T1000 (cell line): Measurements from ENCODE around the gene CLDND2.

Source experiments
- DNase-seq: peaks from one replicate; lab custom pipeline; 2025; ENCODE audit warnings: mixed read lengths; lab: John Stamatoyannopoulos, UW

Gene CLDND2

DNA sequence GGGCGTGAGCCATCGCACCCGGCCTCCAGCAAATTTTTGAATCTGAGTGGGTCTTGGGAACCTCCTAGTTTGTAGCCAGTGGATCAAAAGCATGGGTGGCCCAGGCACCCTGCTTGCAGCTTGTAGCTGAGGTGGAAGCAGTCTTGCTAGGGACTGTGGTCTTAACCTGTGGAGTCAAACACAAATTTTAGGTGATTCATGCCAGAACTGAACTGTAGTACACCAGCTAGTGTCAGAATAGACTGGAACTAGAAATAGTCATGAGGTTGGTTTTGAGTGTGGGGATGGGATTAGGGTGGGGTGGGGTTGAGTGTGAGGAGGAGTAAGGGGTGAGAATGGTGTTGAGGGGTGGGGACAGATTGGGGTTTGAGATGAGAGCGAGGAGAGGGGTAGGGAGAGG lies 13.2 kb upstream of the CLDND2 start:
- no peak for DNase-seq

- no peak for DNase-seq
These were observed 11.6 kb upstream of the CLDND2 start for GRCh38 chr19:51380379-51380778.

DNA sequence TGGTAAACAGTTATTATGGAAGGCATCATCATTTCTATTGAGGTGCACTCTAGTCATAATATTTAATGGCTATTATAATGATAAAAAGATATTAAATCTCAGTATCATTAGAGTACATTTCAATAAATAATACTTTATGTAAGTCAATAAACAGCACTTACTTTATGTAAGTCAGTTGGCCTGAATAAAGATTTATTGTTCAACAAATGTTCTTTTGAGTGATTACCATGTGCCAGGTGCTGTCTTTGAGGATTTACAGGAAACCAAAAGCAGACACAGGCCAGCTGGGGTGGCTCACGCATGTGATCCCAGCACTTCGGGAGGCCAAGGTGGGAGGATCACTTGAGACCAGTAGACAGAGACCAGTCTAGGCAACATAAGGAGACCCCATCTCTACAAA lies 8.6 kb upstream of the CLDND2 start:
- DNase-seq: no peak

GRCh38 chr19:51375504-51376221 lies 6.9 kb upstream of the CLDND2 start:
- DNase-seq: no peak

- DNase-seq: no peak
These were observed 4.1 kb upstream of the CLDND2 start, which contains the start of gene NKG7 for GRCh38 chr19:51372649-51373504. TSS of gene NKG7 (minus strand) at chr19:51372654. CDS start at chr19:51372535, 119 bp downstream.

DNA sequence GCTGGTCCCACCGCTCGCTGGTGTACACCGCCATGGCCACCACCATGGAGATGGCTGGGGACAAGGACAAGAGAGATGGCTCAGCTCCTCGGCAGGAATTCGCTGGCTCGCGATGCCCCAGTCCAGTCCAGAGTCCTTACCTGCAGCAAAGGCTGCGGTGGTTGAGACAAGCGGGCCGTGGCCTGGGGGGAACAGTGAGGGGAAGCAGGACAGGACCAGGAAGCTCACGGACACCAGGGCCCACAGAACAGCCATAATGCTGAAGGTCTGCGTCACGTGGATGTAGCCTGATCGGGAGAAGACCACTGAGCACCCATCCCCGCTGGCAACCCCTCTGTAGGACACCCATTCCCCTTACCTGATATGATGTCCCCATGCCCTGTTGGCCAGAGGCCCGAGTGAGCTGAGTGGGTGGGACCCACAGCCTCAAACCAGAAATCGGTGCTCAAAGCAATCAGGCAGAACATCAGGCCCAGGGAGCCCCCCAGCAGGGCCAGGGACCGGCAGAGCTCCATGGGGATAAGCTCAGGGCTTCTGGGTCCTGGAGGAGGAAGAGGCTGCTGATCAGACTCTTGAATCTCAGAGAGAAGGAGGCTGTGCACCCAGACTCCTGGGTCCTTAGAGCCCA lies 3.3 kb upstream of the CLDND2 start:
- DNase-seq: no peak

DNA sequence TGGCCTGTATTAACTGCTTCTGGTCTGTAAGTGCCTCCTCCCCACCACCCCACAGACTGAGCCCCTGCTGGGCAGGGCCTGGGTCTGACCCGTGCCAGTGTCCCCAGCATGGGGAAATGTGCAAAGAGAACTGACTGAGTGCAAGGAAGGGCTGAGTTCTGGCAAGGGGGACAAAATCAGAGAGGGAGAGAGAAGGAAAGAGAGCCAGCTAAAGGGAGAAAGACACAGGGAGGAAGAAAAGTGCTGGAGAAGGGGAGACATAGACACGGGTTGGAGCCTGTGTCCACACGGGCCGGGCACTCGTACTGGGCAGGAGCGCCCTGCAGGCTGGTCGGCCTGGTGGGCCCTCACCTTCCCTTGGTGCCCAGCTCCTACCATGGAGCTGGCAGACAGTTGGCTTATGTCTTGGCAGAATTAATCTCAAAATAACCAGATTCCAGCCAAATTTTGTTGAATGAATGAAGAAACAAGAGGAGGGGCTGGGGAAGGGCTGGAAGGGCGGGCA lies 2.4 kb upstream of the CLDND2 start:
- no peak for DNase-seq

- DNase-seq: no peak
These were observed 1.4 kb upstream of the CLDND2 start for GRCh38 chr19:51370230-51370629.

DNA sequence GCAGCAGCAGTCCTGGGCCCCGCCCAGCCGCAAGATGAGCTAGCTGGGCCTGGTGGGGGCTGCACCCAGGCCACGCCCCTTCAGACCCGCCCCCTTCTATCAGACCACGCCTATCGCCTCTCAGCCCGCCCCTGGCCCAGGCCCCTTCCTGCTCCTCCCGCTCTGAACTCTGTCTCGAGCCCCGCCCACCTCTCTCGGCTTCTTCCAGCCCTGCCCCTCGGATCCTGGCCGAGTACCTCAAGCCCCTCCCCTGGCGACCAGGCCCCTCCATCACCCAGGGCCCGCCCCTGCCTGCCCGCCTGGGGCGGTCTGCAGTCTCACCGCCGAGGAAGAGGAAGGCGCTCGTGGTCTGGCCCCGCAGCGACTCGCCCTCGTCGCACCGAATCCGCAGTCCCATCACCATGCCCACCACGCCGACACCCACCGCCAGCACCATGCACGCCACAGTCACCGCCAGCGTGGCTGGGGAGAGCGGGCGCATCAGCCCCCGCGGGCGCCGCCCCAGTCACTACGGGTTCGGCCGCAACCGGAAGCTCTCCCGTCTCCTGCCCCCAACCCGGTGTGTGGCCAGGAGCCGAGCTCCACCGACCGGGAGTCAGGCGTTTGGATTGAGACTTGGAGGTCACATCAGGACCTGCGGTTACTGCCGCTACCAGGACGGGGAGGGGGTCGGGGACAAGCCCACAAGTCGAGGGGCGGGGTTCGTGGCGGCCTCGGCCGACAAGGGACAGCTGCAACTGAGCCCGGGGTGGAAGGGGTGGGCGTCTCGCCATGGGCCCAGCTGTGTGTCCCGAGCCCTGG lies 1.0 kb downstream of the CLDND2 start:
- peak; percentile 98 for DNase-seq

DNA sequence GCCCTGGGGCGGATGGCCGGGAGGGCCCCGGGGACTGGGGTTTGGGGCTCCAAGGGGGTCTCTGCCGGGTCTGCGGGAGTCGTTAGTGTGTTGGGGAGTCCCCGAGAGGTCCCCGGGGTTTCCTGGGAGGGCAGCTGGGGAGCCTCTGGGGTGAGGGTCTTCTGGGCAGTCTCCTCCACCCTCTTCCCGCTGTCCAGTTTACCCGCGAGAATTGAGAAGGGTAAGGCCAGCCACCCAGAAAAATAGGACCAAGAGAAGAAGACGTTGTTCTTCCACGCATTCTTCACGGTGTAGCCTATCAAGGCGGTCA lies 1.6 kb downstream of the CLDND2 start:
- DNase-seq: no peak

GRCh38 chr19:51366389-51367254 lies 2.2 kb downstream of the CLDND2 start:
- DNase-seq: peak; percentile 89

GRCh38 chr19:51365965-51366388 lies 2.8 kb downstream of the CLDND2 start, which contains the start of gene ETFB:
TSS of gene ETFB (minus strand) at chr19:51366388. CDS start at chr19:51366326, 62 bp downstream.
- DNase-seq: no peak

GRCh38 chr19:51365211-51365964 lies 3.4 kb downstream of the CLDND2 start:
- DNase-seq: peak; percentile 36

DNA sequence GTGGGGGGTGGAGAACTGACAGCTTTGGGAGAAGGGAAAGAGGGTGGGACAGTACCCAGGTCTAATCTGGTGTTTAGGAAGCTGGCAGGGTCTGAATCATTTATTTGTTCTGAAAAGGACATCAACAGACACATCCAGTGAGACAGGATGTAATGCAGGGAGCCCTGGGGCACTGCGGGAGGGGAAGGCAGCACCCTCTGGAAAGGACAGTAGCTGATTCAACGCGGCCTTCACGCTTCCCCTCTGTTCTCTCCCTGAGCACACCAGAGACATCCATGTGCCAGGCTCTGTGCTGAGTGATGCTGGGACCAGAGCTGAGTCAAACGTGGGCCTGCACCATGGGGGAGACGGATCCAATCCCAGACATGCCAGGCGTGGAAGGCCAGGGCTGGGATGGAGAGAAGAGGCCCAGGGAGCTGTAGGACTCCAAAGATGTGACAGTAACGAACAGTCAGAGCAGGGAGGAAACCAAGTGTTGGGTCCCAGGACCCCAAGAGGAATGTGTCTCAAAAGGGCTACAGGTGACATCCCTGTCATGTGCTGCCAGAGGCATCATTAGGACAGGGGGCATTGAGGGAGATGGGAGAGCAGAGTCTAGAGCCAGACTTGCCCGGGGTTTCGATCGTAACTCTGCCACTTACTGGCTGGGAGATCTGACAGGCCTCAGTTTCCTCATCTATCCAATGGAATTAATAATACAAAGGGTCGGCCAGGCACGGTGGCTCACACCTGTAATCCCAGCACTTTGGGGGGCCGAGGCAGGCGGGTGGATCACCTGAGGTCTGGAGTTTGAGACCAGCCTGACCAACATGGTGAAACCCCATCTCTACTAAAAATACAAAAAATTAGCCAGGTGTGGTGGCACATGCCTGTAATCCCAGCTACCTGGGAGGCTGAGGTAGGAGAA lies 4.3 kb downstream of the CLDND2 start:
- DNase-seq: peak; percentile 13

DNA sequence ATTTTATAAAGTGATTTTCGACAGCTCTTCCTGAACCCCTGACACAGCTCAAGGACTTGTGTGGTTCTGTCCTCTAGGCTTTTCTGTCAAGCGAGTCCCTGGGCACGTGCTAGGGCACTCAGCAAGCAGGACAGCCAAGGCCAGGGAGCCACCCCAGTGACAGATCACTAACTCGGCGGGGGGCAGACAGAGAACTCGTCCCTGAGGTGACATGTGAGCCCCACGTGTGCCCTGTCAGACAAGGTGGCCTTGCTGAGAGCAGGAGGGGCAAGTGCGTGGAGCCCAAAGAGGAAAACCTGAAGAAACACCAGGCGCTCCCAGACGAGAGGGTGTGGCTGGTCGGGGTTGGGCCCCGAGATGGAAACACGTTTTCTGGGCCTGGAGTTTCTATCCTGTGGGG lies 7.6 kb downstream of the CLDND2 start:
- no peak for DNase-seq

GRCh38 chr19:51359294-51359693 lies 9.5 kb downstream of the CLDND2 start:
- no peak for DNase-seq

DNA sequence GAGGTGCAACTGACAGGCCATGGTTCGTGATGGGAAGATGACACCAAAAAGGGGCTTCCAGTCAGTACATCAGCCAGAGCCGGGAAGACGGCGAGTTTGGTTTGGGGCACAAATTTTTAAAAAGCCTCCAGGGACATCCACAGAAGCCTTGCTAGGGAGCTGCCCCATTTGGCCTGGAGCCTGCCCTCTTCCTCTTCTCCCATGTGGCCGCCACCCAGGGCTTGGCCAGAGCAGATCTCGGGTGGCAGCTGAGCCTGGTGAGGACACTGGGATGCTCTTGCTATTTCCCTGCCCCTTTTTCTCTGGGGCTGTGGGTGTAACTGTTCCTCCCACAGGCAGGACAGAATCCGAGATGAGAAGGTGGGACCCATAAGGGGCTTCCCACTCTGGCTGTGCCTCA lies 10.9 kb downstream of the CLDND2 start:
- DNase-seq: no peak

DNA sequence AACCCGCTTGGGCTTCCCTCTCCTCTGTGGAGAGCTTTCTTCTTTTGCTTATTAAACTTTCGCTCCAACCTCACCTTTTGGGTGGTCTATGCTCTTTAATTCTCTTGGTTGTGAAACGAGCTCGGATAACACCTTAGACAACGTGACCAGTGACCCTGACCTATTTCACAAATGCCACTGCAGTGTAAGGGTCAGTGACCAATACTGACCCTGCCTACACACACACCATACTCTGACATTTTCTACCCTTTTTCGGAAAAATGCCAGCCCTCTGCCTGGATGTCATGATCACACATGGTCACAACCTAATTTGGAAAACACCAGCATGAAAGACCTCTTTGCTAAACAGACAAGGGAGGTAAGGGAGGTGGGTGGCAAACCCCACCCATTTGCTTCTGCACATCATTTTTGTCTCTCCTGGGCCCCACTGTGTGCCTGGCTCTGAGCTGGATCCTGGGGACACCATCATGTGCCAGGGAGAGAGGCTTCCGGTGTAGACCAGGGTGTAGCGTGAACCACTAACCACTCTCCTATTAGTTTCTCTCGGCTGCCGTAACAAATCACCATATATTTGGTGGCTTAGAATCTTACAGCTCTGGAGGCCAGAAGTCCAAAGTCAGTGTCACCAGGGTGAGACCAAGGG lies 12.5 kb downstream of the CLDND2 start:
- no peak for DNase-seq
